GM12892 (cell line): ENCODE data around the gene DOP1B.

Source experiments
- POLR2A ChIP-seq: IDR thresholded peaks from 2 replicates; pipeline ENCODE4 v1.6.1; 2011; ENCODE audit warnings: low read depth, low read length, control low read depth
- POLR2AphosphoS5 ChIP-seq: IDR thresholded peaks from 2 replicates; pipeline ENCODE4 v1.6.1; 2011; ENCODE audit warnings: low read depth, low read length, control low read depth
- TAF1 ChIP-seq: IDR thresholded peaks from 2 replicates; pipeline ENCODE4 v1.6.1; 2011; ENCODE audit warnings: low read depth, mild to moderate bottlenecking, control low read depth, low read length, borderline replicate concordance

GRCh38 chr21:36166705-36167104, 10.1 kb downstream of the DOP1B start:
- no peak for TF ChIP-seq POLR2AphosphoS5
- no peak for TF ChIP-seq POLR2A
- TF ChIP-seq TAF1 = no peak
